HTERT RPE-1 (cell line): Measurements from ENCODE around the gene SH3D19.
"Not testable (repeated sequence)": the region's sequence is repeated elsewhere in the genome, so short reads cannot be mapped to it uniquely, and the experiment has no call there.

Source experiments
- in situ Hi-C: fragments of 300-500 bp; cut with MboI; formaldehyde crosslinking; loops from 4 replicates; pipeline ENCODE4 v1.14.3; 2020; ENCODE audit warnings: low sequenced_read_pairs

SH3D19 gene

DNA sequence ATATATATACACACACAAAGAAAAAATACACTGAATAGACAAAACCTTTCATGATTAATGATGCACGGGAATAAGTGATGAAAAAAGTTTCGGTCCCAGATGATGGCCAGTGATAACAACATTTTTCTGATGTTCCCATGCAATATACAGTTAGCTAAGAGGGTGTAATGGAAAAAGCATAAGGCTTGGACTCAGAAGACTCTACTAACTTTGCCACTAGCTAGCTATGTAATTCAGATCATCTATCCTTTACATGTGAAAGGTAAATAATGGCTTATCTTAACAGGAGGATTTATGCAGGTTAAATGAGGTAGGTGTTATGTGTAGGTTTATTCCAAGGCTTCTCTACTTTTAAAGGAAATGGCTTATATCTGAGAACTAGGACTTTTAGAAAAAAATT lies 221.6 kb downstream of the SH3D19 start:
- in situ Hi-C loops = no loop called here

DNA sequence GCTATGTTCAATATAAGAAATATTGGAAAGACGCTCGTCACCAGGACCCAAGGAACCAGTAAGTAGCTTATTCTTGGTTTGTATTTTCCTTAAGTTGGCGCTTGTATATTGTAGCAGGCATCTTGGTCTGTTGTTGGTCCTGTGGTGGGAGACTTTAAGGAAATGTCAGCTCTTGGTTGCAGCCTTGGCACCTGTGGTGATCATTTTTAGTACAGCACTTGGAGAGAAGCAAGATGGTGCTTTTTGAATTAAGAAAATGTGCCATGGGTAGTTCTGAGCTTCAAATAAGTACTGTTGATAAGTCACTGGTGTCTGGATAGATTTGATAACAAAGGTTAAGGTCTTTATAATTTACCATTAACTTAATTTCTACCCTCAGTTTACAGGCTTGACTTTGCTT lies 224.9 kb downstream of the SH3D19 start:
- in situ Hi-C loops = no loop called here

DNA sequence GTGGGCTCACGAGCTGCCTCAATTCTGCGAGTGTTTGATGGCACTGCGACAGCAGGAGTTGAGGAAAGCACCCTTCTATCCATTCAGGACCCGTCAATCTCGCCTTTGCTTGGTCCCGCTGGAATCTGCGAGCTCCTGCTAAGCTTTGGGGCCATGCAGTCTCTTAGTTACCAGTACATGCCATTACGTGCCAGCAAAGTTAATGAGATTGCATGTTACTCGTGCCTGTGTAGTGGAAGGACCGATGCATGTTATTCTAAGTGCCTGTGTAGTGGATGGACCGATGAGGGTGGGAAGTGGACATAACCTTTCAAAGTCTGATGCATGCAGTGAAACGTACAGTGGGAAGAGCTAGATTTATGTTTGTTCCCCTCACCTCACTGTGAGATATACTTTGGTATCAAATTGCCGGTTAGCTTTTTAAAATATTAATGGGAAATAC lies 225.4 kb downstream of the SH3D19 start:
- in situ Hi-C loops = no loop called here

DNA sequence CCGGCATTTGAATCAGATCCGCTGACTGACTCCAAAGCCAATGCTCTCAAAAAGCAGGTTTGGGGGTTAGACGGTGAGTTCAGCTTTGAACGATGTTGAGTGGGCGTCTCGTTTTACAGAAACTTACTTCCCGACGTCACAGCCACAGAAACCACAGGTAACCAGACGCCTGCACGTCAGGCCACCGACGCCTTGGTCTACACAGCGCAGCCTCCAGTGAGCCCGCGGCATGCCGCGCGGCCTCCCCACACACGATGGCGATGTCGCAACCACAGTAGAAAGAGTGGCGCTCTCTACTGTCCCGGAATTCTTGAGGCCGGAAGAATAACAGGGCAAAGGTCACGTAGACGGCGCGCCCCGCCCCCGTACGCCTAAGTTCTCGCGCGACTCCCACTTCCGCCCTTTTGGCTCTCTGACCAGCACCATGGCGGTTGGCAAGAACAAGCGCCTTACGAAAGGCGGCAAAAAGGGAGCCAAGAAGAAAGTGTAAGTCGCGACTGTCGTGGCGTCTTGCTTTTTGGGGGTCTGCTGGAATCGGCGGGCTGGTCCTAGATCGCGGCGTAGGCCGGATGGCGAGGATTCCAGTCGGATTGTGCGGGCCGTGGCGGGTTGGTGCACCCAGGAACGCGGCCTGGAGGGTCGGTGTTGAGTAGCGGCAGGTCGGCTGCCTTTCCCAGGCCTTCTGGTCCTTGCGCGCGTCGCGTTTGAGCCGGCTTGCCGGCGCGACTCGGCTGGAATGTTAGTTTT lies 226.0 kb downstream of the SH3D19 start, which contains the start of gene RPS3A:
RPS3A (plus strand) TSS at position 400 of the 747 bp plus-strand sequence; CDS start at position 425, 25 bp downstream.
- in situ Hi-C loops = no loop called here

DNA sequence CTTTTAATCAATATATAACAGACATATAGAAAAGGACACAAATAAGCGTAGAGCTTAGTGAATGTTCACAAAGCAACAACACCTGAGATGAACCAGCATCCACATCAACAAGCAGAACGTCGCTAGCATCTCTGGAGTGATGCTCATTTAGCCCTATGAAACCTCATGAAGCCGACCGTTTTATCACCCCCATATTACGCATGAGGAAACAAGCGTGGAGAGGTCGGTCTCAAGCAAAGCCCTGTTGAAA lies 226.5 kb downstream of the SH3D19 start:
- in situ Hi-C loops = no loop called here

DNA sequence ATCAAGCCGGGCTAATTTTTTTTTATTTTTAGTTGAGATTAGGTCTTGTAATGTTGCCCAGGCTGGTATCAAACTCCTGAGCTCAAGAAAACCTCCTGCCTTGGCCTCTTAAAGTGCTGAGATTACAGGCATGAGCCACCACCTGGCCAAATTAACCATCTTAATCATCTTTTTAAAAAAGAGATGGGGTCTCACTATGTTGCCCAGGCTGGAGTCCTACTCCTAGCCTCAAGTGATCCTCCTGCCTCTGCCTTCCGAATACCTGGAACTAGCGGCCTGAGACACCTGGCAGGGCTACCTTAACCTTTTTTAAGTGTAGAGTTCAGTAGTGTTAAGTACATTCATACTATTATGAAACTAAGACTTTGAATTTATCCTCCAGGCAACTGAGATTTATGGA lies 227.6 kb downstream of the SH3D19 start:
- in situ Hi-C loops = no loop called here

DNA sequence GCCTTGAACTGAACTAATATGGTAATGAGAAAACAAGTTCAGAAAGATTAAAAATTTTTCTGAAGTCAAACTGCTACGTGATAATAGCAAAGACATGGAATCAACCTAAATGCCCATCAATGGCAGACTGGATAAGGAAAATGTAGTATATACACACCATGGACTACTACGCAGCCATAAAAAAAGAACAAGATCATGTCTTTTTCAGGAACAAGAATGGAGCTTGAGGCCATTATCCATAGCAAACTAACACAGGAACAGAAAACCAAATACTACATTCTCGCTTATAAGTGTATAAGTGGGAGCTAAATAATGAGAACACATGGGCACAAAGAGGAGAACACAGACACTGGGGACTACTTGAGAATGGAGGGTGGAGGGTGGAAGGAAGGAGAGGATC lies 230.3 kb downstream of the SH3D19 start:
- in situ Hi-C loops = no loop called here

DNA sequence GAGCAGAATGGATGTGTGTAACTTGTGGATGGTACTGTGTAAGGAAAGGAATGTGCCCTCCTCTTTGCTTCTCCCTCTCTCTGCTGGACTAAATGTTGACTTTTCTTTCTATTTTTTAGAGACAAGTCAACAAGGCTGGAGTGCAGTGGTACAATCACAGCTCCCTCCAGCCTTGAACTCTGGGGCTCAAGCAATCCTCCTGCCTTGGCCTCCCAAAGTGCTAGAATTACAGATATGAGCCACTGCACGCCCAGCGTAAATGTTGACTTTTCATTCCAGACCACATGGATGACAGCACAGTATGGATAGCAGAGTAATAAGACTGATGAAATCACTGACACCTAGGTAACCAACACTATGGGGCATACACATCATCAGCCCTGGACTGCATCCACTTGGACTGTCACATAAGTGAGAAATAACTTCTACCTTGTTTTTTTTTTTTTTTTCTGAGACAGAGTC lies 231.1 kb downstream of the SH3D19 start:
- in situ Hi-C loops = no loop called here

DNA sequence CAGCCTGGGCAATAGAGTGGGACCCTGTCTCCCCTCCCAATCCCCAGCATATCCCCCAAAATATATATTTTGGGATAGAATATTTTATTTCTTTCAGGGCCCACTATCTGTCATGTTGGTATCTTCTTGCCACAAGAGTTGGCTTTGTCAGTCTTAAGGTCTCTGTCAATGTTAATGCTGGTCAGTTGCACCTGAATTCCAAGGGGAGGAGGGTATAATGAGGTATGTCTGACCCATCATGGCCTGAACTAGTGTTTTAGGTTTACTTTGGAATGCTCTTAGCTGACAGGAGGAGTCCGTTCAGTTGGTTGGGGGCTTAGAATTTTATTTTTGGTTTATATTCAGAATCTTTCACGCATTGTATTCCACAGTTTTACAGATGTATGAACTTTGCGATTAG lies 232.2 kb downstream of the SH3D19 start:
- in situ Hi-C loops = no loop called here

DNA sequence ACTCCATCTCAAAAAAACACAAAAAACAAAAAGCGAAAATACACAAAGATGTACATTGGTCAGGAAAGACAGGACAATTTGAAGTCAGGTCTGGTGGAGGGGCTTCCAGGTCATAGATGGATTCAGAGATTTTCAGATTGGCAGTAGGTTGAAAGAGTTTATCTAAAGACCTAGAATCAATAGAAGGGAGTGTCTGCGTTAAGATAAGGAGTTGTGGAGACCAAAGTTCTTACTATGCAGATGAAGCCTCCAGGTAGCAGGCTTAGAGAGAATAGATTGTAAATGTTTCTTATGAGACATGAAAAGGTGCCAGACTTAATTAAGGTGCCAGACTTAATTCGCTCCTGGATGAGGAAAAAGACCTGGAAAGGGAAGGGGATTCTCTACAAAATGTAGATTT lies 232.9 kb downstream of the SH3D19 start:
- in situ Hi-C loops = no loop called here

DNA sequence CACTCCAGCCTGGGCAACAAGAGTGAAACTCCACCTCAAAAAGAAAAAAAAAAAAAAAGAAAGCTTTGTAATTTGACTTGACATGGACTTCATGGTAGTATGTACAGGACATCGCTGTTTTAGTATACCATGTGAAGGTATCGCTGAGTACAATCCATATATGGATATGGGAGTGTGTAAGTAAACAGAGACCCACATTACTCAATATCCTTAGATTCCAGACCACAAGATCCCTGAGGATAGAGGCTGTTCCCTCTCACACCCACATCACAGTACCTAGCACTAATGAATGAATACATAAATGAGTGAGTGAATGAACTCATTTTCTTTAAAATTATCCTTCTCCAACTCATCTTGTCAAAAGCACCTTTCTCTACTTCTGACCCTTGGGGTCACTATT lies 234.4 kb downstream of the SH3D19 start:
- in situ Hi-C loops = no loop called here

DNA sequence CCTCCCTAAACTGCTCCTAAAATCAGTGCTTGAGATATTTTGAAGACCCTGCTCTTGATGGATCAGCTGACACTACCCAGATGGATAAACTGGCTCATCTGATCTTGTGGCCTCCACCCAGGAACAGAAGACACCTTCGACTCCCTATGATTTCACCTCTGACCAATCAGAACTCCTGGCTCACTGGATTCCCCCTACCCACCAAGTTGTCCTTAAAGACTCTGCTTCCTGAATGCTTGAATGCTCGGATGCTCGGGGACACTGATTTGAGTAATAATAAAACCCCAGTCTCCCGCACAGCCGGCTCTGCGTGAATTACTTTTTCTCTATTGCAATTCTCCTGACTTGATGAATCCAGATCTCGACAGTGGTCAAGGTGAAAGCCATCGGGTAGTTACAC lies 237.9 kb downstream of the SH3D19 start:
- in situ Hi-C loops = no loop called here

DNA sequence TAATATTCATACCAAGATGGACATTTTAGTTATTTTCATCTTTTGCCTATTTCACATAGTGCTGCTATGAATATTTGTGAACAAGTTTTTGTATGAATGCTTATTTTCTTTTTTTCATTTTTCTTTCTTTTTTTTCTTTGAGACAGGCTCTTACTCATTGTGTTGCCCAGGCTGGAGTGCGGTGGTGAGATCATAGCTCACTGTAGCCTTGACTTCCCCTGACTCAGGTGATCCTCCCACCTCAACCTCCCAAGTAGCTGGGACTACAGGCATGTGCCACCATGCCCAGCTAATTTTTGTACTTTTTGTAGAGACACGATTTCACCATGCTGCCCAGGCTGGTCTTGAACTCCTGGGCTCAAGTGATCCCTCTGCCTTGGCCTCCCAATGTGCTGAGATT lies 247.4 kb downstream of the SH3D19 start:
- in situ Hi-C loops = not testable (repeated sequence)

DNA sequence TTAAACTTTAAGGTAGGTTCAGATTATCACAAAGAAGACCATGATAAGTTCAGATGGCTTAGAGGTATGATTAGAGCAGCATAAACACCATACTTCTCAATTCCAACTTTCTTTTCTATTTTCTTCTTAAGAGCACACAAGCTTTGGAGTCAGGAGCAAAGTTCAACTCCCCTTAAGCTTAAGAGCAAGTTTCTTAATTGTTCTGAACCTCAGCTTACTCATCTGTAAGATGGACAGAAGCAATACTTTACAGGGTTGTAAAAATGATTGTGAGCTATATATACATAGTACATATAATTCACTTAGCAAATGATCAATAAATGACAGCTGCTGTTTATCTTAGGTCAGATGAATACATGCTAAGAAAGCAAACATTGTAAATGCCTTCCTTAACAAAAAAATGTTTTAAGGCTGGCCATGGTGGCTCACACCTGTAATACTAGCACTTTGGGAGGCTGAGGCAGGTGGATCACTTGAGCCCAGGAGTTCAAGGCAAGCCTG lies 250.9 kb downstream of the SH3D19 start:
- in situ Hi-C loops = no loop called here
